Measurements from ENCODE around the gene DISC1.

Gene DISC1

GRCh38 chr1:232018231-232019025, 391.8 kb downstream of the DISC1 start:
- no peak for DNase-seq

- no peak for DNase-seq
These were observed 392.4 kb downstream of the DISC1 start for GRCh38 chr1:232019026-232019340.

- no peak for DNase-seq
These were observed 393.8 kb downstream of the DISC1 start for GRCh38 chr1:232020352-232020751.

- DNase-seq: no peak
These were observed 402.7 kb downstream of the DISC1 start for GRCh38 chr1:232029315-232029714.

- DNase-seq: no peak
These were observed 404.6 kb downstream of the DISC1 start for GRCh38 chr1:232031156-232031555.

- peak; percentile 44 for DNase-seq
These were observed 406.7 kb downstream of the DISC1 start for GRCh38 chr1:232033285-232033684.

- no peak for DNase-seq
These were observed 408.0 kb downstream of the DISC1 start for GRCh38 chr1:232034556-232034955.

- no peak for DNase-seq
These were observed 409.8 kb downstream of the DISC1 start for GRCh38 chr1:232036181-232036933.

- no peak for DNase-seq
These were observed 411.3 kb downstream of the DISC1 start for GRCh38 chr1:232037774-232038388.

- DNase-seq: peak; percentile 27
These were observed 412.4 kb downstream of the DISC1 start for GRCh38 chr1:232038706-232039677.

- DNase-seq: no peak
These were observed 413.7 kb downstream of the DISC1 start for GRCh38 chr1:232040260-232040659.

GRCh38 chr1:232044728-232045127, 418.1 kb downstream of the DISC1 start:
- no peak for DNase-seq

GRCh38 chr1:232045139-232045994, 418.8 kb downstream of the DISC1 start:
- no peak for DNase-seq

GRCh38 chr1:232046451-232047306, 420.1 kb downstream of the DISC1 start:
- DNase-seq: no peak

- DNase-seq: no peak
These were observed 420.9 kb downstream of the DISC1 start for GRCh38 chr1:232047473-232047872.

GRCh38 chr1:232048481-232048880, 421.9 kb downstream of the DISC1 start:
- DNase-seq: no peak

- no peak for DNase-seq
These were observed 422.7 kb downstream of the DISC1 start for GRCh38 chr1:232049335-232049734.

- no peak for DNase-seq
These were observed 430.8 kb downstream of the DISC1 start for GRCh38 chr1:232057217-232057895.

- no peak for DNase-seq
These were observed 431.3 kb downstream of the DISC1 start for GRCh38 chr1:232057896-232058274.

- DNase-seq: peak; percentile 69
These were observed 433.3 kb downstream of the DISC1 start for GRCh38 chr1:232059726-232060374.

Data from NCI-H2029 treated with DMSO at 0.1 percent for 48 hours (cell line).